Right lobe of liver (tissue), 4 donors: ENCODE data around the gene PAPOLG.

Experiments used
- CTCF ChIP-seq, 4 donors: fragments of 200-600 bp in 3 of 4; fragments of 450-650 bp in 1 of 4; IDR thresholded peaks; one replicate each; pipeline versions ENCODE4 v1.5.1 to v1.8.0; 2016 to 2022; ENCODE audit warnings: antibody characterized with exemption in 4 of 4, mild to moderate bottlenecking in 2 of 4
- POLR2A ChIP-seq: fragments of 450-650 bp; IDR thresholded peaks from one replicate; pipeline ENCODE4 v1.6.1; 2017; ENCODE audit warnings: antibody characterized with exemption, mild to moderate bottlenecking
- donor health status: DM: no; HTN: no; CAD: no.
- donor health status: DM: no; HTN: no; CAD: no.
- donor health status: DM: no; HTN: yes; CAD: no.

GRCh38 chr2:60819155-60819862, 63.2 kb downstream of the PAPOLG start:
- TF ChIP-seq CTCF (IDR thresholded peaks at IDR 0.05) (no peak), POLR2A (no peak)
